H1 (cell line): ENCODE data around the gene ARRB1. TPM values are rescaled to one million over a fixed set of nuclear protein-coding genes. Genes with fewer than 3 reads are reported as not detected.

Experiments
- microRNA counts: library from miRNA; unstranded; fragments of <30 nt; microRNA quantifications from one replicate; lab custom pipeline; 2015
- microRNA-seq, 2 experiments: library from miRNA; unstranded; fragments of <30 nt; microRNA quantifications; one replicate each; pipeline versions ENCODE4 to v1.2.0, GENCODE V29; 2016 to 2020; ENCODE audit warnings: borderline microRNAs expressed in 2 of 2, borderline number of aligned reads in 2 of 2, borderline replicate concordance in 1 of 2
- polyA plus RNA-seq, 7 experiments: library from polyadenylated mRNA; depleted of rRNA in 3 of 7; stranded (reverse) in 5 of 7; unstranded in 2 of 7; fragments of >200 nt in 5 of 7; fragments of 200-250 nt in 2 of 7; gene quantifications; 1 replicate in 5 of 7; 2 replicates in 1 of 7; 4 replicates in 1 of 7; pipeline versions ENCODE4 v1.2.1 to v1.2.3, GENCODE V29; 2011 to 2013; ENCODE audit warnings: missing spikeins in 2 of 7, mixed read lengths in 2 of 7
- small RNA-seq: library from polyadenylated mRNA; stranded (forward); fragments of <200 nt; extraction: miRNeasy Mini kit (QIAGEN cat#:217004); gene quantifications from one replicate; pipeline ENCODE3, GENCODE V24; 2013; ENCODE audit not compliant: insufficient read depth
- total RNA-seq: library from RNA; stranded (reverse); fragmentation: NEBNext Ultra II Directional; extraction: Animal tissue kit (Norgen Biotek cat#: 25700); gene quantifications from 2 replicates; pipeline ENCODE4 v1.2.1, GENCODE V29; 2021

ARRB1 gene
- total and polyA plus RNA-seq, 2 of the 8 experiments (the other 6 are each of a cell fraction or from before 2014, with no cell fraction given): 9.4 to 31.8 TPM

MicroRNAs within 50 kb of the gene (microRNA counts, 767-probe panel; counts per million panel counts)
- 879 counts per million, percentile 95 among the panel's probes with 10 or more counts for microRNA hsa-miR-326 (lab: Ali Mortazavi, UCI)

Small RNAs within 50 kb of the gene (microRNA-seq; reads per million reads assigned to microRNA genes)
- 1.1 to 1.8 reads per million in 2 experiments for gene MIR326

Small RNAs within 50 kb of the gene (small RNA-seq; reads per million reads assigned to genes)
- gene MIR326 (46.1 reads per million, percentile 96 among the genes with 10 or more reads in this experiment), gene SNORD15A (not detected)

Other genes with a start within 250 kb of the ARRB1 start
- gene SLCO2B1, start 200.6 kb downstream of the ARRB1 start, total RNA-seq: not detected in 2 replicates
- gene SLCO2B1, start 200.6 kb downstream of the ARRB1 start, polyA plus RNA-seq (2011; rRNA removed): 0.03 and 0.14 TPM in 2 replicates
- gene TPBGL, start 110.9 kb downstream of the ARRB1 start, total RNA-seq: 0.25 and 0.37 TPM in 2 replicates
- 0.25 and 0.26 TPM in 2 replicates for gene TPBGL, start 110.9 kb downstream of the ARRB1 start, polyA plus RNA-seq (2011; rRNA removed)
- 3,813 and 3,882 TPM in 2 replicates for gene RPS3, start 47.9 kb upstream of the ARRB1 start, total RNA-seq
- gene RPS3, start 47.9 kb upstream of the ARRB1 start, polyA plus RNA-seq (2011; rRNA removed): 4,194 and 5,088 TPM in 2 replicates
- 0.35 and 0.40 TPM in 2 replicates for gene KLHL35, start 81.5 kb upstream of the ARRB1 start, total RNA-seq
- gene KLHL35, start 81.5 kb upstream of the ARRB1 start, polyA plus RNA-seq (2011; rRNA removed): 0.41 and 0.64 TPM in 2 replicates
- 8.1 and 8.6 TPM in 2 replicates for gene GDPD5, start 174.3 kb upstream of the ARRB1 start, total RNA-seq
- gene GDPD5, start 174.3 kb upstream of the ARRB1 start, polyA plus RNA-seq (2011; rRNA removed): 7.8 and 10.2 TPM in 2 replicates
- 420 and 424 TPM in 2 replicates for gene SERPINH1, start 210.6 kb upstream of the ARRB1 start, total RNA-seq
- 621 and 869 TPM in 2 replicates for gene SERPINH1, start 210.6 kb upstream of the ARRB1 start, polyA plus RNA-seq (2011; rRNA removed)